ENCODE data around the gene MFAP3L.

DNA sequence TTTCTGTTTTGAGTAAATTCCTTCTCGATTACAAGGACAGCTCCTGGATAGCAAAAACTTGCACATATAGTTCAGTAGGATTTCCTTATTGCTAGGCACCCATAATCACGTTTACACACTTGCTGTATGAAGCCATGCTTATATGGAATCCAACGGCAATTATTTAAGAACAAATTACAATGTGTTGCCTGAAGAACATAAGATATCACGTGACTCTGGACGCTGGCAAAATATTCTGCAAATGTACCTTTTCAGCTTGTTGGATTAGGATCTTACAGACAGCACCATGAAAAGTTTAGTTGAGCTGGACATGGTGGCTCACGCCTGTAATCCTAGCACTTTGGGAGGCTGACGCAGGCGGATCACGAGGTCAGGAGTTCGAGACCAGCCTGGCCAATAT is 17.4 kb downstream of the MFAP3L start:
- TF ChIP-seq, protein P1, sequence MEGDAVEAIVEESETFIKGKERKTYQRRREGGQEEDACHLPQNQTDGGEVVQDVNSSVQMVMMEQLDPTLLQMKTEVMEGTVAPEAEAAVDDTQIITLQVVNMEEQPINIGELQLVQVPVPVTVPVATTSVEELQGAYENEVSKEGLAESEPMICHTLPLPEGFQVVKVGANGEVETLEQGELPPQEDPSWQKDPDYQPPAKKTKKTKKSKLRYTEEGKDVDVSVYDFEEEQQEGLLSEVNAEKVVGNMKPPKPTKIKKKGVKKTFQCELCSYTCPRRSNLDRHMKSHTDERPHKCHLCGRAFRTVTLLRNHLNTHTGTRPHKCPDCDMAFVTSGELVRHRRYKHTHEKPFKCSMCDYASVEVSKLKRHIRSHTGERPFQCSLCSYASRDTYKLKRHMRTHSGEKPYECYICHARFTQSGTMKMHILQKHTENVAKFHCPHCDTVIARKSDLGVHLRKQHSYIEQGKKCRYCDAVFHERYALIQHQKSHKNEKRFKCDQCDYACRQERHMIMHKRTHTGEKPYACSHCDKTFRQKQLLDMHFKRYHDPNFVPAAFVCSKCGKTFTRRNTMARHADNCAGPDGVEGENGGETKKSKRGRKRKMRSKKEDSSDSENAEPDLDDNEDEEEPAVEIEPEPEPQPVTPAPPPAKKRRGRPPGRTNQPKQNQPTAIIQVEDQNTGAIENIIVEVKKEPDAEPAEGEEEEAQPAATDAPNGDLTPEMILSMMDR (IDR thresholded peaks at IDR 0.05), result no peak
- TF ChIP-seq POLR2AphosphoS5 (IDR thresholded peaks at IDR 0.05; ENCODE audit: low read depth, low read length), result no peak
- TF ChIP-seq REST (IDR thresholded peaks at IDR 0.05; ENCODE audit: insufficient read depth in 1 of 2, low read depth in 2 of 2, low read length in 1 of 2), result no peak
